CD1c-positive myeloid dendritic cell (primary cell): ENCODE data around the gene NT5C1A.

Experiments used
- DNase-seq: peaks from one replicate; pipeline ENCODE4 v3.0.0-alpha.2; 2016; ENCODE audit errors: extremely low spot score

NT5C1A gene

GRCh38 chr1:39637361-39637760 lies 34.5 kb downstream of the NT5C1A start:
- no peak for DNase-seq

- DNase-seq: no peak
Observed at GRCh38 chr1:39635871-39636210, 36.1 kb downstream of the NT5C1A start.

GRCh38 chr1:39635205-39635870 lies 36.6 kb downstream of the NT5C1A start:
- no peak for DNase-seq

GRCh38 chr1:39633422-39633821 lies 38.5 kb downstream of the NT5C1A start:
- DNase-seq: no peak

GRCh38 chr1:39632682-39633417 lies 39.1 kb downstream of the NT5C1A start:
- no peak for DNase-seq

- no peak for DNase-seq
Observed at GRCh38 chr1:39632323-39632681, 39.6 kb downstream of the NT5C1A start.

- DNase-seq: no peak
Observed at GRCh38 chr1:39631361-39632322, 40.3 kb downstream of the NT5C1A start.

- no peak for DNase-seq
Observed at GRCh38 chr1:39628807-39629350, 43.0 kb downstream of the NT5C1A start.

GRCh38 chr1:39626646-39627045 lies 45.3 kb downstream of the NT5C1A start:
- DNase-seq: no peak

GRCh38 chr1:39625462-39626273 lies 46.2 kb downstream of the NT5C1A start:
- DNase-seq: no peak

- no peak for DNase-seq
Observed at GRCh38 chr1:39625009-39625408, 46.9 kb downstream of the NT5C1A start.

- no peak for DNase-seq
Observed at GRCh38 chr1:39623053-39623452, 48.9 kb downstream of the NT5C1A start.

- DNase-seq: no peak
Observed at GRCh38 chr1:39622427-39622826, 49.5 kb downstream of the NT5C1A start.

- DNase-seq: no peak
Observed at GRCh38 chr1:39620659-39621165, 51.2 kb downstream of the NT5C1A start.

- DNase-seq: no peak
Observed at GRCh38 chr1:39617488-39618049, 54.3 kb downstream of the NT5C1A start.

GRCh38 chr1:39615086-39615673 lies 56.7 kb downstream of the NT5C1A start:
- DNase-seq: no peak

- no peak for DNase-seq
Observed at GRCh38 chr1:39614488-39614887, 57.4 kb downstream of the NT5C1A start.

- no peak for DNase-seq
Observed at GRCh38 chr1:39613250-39613649, 58.7 kb downstream of the NT5C1A start.

GRCh38 chr1:39609618-39610331 lies 62.1 kb downstream of the NT5C1A start:
- DNase-seq: peak; percentile 46
